ENCODE data around the gene TEKT5. TPM values are rescaled to one million over a fixed set of nuclear protein-coding genes. Genes with fewer than 3 reads are reported as not detected.

The TEKT5 gene
- total RNA-seq, 1 experiment from 2014 or later: not detected

DNA sequence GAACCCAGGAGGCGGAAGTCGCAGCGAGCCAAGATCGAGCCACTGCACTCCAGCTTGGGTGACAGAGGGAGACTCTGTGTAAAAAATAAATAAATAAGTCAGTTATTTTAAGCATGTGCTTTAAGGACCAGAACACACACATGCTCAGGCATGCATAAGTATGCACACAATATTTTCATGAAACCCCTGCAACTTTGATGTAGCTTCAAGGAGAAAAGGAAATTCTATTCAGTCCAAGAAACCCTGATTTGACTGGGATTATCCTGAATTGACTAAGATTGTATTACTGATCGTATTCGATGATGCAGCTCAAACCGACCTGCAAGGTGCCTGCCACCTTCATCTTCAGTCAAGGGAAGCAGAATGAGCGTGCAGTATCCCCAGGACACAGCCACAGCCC lies 841 bp downstream of the TEKT5 start:
- ChIA-PET CTCF (no interaction called here), POLR2A (ENCODE audit: low non-redundant PET) (no interaction called here)

DNA sequence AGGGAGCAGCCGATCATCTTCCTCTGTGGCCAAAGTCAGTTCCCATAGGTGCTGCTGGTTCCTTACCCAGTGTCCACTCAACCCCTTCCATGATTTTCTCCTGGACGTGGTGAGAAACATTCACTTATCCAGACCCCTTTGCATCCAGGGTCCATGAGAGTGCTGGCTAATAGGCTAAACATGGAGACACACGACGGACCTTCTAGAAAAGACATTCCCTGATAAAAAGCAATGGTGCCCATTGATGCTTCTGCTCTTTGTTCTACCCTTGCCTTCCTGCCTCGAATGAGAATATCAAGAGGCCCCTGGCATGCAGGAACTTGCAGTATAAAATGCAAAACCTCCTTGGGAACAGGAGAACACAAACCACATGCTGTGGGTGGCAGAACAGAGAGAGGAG lies 2.3 kb downstream of the TEKT5 start:
- Histone ChIP-seq H3K4me3 (ENCODE audit: low read depth, low read length, poor library complexity, severe bottlenecking) (no peak overlapping the region), H3K9me3 (ENCODE audit: low read depth, low read length, poor library complexity, severe bottlenecking) (no peaks in the 10 kb centered on the region), H3K4me1 (ENCODE audit: insufficient read depth, low read length, poor library complexity, severe bottlenecking) (no peaks in the 10 kb centered on the region), H3K27ac (ENCODE audit: low read depth, low read length, poor library complexity, severe bottlenecking) (no peak overlapping the region), H3K36me3 (ENCODE audit: insufficient read depth, low read length, poor library complexity, severe bottlenecking) (no peaks in the 10 kb centered on the region), H3K27me3 (replicated peaks; ENCODE audit: insufficient read depth, low read depth, low read length, poor library complexity) (no peaks in the 10 kb centered on the region)
- no peak for DNase-seq (ENCODE audit: low spot score)
- TF ChIP-seq, protein P1, sequence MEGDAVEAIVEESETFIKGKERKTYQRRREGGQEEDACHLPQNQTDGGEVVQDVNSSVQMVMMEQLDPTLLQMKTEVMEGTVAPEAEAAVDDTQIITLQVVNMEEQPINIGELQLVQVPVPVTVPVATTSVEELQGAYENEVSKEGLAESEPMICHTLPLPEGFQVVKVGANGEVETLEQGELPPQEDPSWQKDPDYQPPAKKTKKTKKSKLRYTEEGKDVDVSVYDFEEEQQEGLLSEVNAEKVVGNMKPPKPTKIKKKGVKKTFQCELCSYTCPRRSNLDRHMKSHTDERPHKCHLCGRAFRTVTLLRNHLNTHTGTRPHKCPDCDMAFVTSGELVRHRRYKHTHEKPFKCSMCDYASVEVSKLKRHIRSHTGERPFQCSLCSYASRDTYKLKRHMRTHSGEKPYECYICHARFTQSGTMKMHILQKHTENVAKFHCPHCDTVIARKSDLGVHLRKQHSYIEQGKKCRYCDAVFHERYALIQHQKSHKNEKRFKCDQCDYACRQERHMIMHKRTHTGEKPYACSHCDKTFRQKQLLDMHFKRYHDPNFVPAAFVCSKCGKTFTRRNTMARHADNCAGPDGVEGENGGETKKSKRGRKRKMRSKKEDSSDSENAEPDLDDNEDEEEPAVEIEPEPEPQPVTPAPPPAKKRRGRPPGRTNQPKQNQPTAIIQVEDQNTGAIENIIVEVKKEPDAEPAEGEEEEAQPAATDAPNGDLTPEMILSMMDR (conservative IDR thresholded peaks at IDR 0.05; ENCODE audit: low read depth, low read length): no peak
- no peak for TF ChIP-seq EZH2 (IDR thresholded peaks at IDR 0.05; ENCODE audit: borderline replicate concordance, low read depth, low read length, poor library complexity, severe bottlenecking)
- BruUV-seq (replicated peaks): no TSS peak
- intact Hi-C loops (cut with micrococcal nuclease; ENCODE audit: unreplicated experiment): no loop called here
- CTCF ChIA-PET: no interaction called here
- POLR2A ChIA-PET (ENCODE audit: low non-redundant PET): no interaction called here

More for the DNA sequence above, 841 bp downstream of the TEKT5 start:
- H3K27me3 ChIP-seq (replicated peaks; ENCODE audit: insufficient read depth, low read depth, low read length, poor library complexity): no peaks in the 10 kb centered on the region
- H3K36me3 ChIP-seq (ENCODE audit: insufficient read depth, low read length, poor library complexity, severe bottlenecking): no peaks in the 10 kb centered on the region
- no peaks in the 10 kb centered on the region for H3K9me3 ChIP-seq (ENCODE audit: low read depth, low read length, poor library complexity, severe bottlenecking)
- intact Hi-C loops (cut with micrococcal nuclease; ENCODE audit: unreplicated experiment): no loop called here
- no peak overlapping the region for H3K4me3 ChIP-seq (ENCODE audit: low read depth, low read length, poor library complexity, severe bottlenecking)
- H3K27ac ChIP-seq (ENCODE audit: low read depth, low read length, poor library complexity, severe bottlenecking): no peak overlapping the region
- no peaks in the 10 kb centered on the region for H3K4me1 ChIP-seq (ENCODE audit: insufficient read depth, low read length, poor library complexity, severe bottlenecking)
- no peak for DNase-seq (ENCODE audit: low spot score)
- TF ChIP-seq, protein P1 (conservative IDR thresholded peaks at IDR 0.05; ENCODE audit: low read depth, low read length): no peak
- no peak for TF ChIP-seq EZH2 (IDR thresholded peaks at IDR 0.05; ENCODE audit: borderline replicate concordance, low read depth, low read length, poor library complexity, severe bottlenecking)
- BruUV-seq (replicated peaks): no TSS peak

DNA sequence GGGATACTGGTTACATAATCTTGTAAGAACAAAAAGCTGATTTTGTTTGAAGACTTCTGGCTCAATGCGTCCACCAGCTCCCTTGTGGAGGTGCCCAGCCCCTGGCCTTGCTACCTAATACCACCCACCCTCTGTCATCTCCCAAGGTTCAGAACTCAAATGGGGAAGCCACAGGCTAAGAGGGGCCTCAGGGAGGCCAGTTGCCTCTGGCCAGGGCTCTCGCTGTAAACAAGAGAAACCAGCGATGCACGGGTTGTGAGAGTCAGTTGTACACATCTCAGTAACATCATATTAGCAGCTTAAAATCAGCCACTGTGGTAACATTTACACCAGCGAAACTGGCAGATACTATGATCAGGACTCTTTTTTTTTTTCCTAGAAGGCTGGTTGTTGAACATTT lies 6.0 kb downstream of the TEKT5 start:
- DNase-seq (ENCODE audit: low spot score): no peak
- Histone ChIP-seq H3K4me1 (ENCODE audit: insufficient read depth, low read length, poor library complexity, severe bottlenecking) (no peaks in the 10 kb centered on the region), H3K9me3 (ENCODE audit: low read depth, low read length, poor library complexity, severe bottlenecking) (no peaks in the 10 kb centered on the region), H3K36me3 (ENCODE audit: insufficient read depth, low read length, poor library complexity, severe bottlenecking) (no peaks in the 10 kb centered on the region), H3K27me3 (replicated peaks; ENCODE audit: insufficient read depth, low read depth, low read length, poor library complexity) (no peaks in the 10 kb centered on the region), H3K27ac (ENCODE audit: low read depth, low read length, poor library complexity, severe bottlenecking) (no peak overlapping the region), H3K4me3 (ENCODE audit: low read depth, low read length, poor library complexity, severe bottlenecking) (no peak overlapping the region)
- ChIA-PET CTCF (no interaction called here), POLR2A (ENCODE audit: low non-redundant PET) (no interaction called here)
- no peak for TF ChIP-seq EZH2 (IDR thresholded peaks at IDR 0.05; ENCODE audit: borderline replicate concordance, low read depth, low read length, poor library complexity, severe bottlenecking)
- TF ChIP-seq, protein P1 (conservative IDR thresholded peaks at IDR 0.05; ENCODE audit: low read depth, low read length): no peak
- intact Hi-C loops (cut with micrococcal nuclease; ENCODE audit: unreplicated experiment): no loop called here
- no TSS peak for BruUV-seq (replicated peaks)

Measured in A673 (cell line).